ENCODE results near the gene MAP1S. TPM values are rescaled to one million over a fixed set of nuclear protein-coding genes. Genes with fewer than 3 reads are reported as not detected.

Gene MAP1S
- total and polyA plus RNA-seq, 2 of the 13 experiments (the other 11 are each of a cell fraction or from before 2014, with no cell fraction given), result 3.8 to 7.3 TPM

- TF ChIP-seq E2F1 (CRISPR knock-in tag; IDR thresholded peaks at IDR 0.05) (no peak), SALL1 (CRISPR knock-in tag; IDR thresholded peaks at IDR 0.05) (peak; percentile 85), AGO2 (optimal IDR thresholded peaks at IDR 0.05; ENCODE audit: low read depth, low read length) (no peak), TERF1 (CRISPR knock-in tag; IDR thresholded peaks at IDR 0.05) (no peak), JDP2 (CRISPR knock-in tag; IDR thresholded peaks at IDR 0.05; ENCODE audit: borderline replicate concordance) (no peak), ZNF30 (CRISPR knock-in tag; IDR thresholded peaks at IDR 0.05) (no peak), AKAP8 (CRISPR knock-in tag; IDR thresholded peaks at IDR 0.05) (peak; percentile 62; the same call in 1 of the 2 replicates), ZNF790 (CRISPR knock-in tag; IDR thresholded peaks at IDR 0.05; ENCODE audit: borderline replicate concordance) (no peak), RNF2 (conservative IDR thresholded peaks at IDR 0.05; ENCODE audit: low read depth) (no peak), MAFF (IDR thresholded peaks at IDR 0.05; ENCODE audit: low read depth, low read length) (no peak), TBP (CRISPR knock-in tag; IDR thresholded peaks at IDR 0.05) (no peak), XBP1 (CRISPR knock-in tag; IDR thresholded peaks at IDR 0.05) (no peak), ZNF362 (CRISPR knock-in tag; IDR thresholded peaks at IDR 0.05; ENCODE audit: borderline replicate concordance) (peak; percentile 56; the same call in 1 of the 2 replicates), LCORL (IDR thresholded peaks at IDR 0.05) (no peak), LCORL (CRISPR knock-in tag; IDR thresholded peaks at IDR 0.05) (0 out of 2 replicates have a peak, but pooled peaks have one; percentile 43), EZH2 (conservative IDR thresholded peaks at IDR 0.05; ENCODE audit: low read depth, low read length) (no peak), ZSCAN31 (CRISPR knock-in tag; IDR thresholded peaks at IDR 0.05; ENCODE audit: low read depth) (no peak), ZNF615 (CRISPR knock-in tag; IDR thresholded peaks at IDR 0.05; ENCODE audit: borderline replicate concordance) (no peak), HDAC6 (IDR thresholded peaks at IDR 0.05; ENCODE audit: low read depth, low read length) (no peak), RFX5 (IDR thresholded peaks at IDR 0.05; ENCODE audit: low read depth, low read length) (no peak)
Measured at GRCh38 chr19:17766543-17767131, 47.4 kb downstream of the MAP1S start (continued).
